Measurements from ENCODE around the gene HS2ST1.

Gene HS2ST1

DNA sequence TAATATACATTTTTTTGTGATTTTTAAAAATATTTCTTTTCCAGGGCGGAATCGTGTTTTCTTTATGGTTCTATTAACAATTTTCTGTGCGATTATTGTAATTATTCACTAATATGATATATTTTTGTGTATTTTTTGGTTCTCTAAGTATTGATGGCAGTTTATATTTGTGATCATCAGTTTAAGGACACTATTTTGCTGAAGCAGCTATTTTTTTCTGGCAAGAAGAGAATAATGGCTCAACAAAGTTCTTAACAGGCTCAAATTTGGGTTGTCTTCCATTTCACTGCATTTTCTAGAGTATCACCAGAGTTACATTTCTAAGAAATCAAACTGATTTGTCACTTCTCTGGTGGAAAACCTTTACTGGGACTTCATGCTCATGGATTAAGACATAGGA is 178.4 kb downstream of the HS2ST1 start:
- Histone ChIP-seq H3K4me1 (ENCODE audit: insufficient read depth, low read length) (peaks cover 12% of the 10 kb centered on the region; the same call in 1 of the 2 replicates), H3K4me3 (ENCODE audit: low read length) (no peak overlapping the region), H3K36me3 (ENCODE audit: insufficient read depth, low read length) (peaks cover 2% of the 10 kb centered on the region; the same call in 1 of the 2 replicates), H3K9me3 (ENCODE audit: insufficient read depth, low read depth, low read length) (no peaks in the 10 kb centered on the region), H3K9ac (ENCODE audit: low read depth, low read length) (no peak overlapping the region), H3K27me3 (ENCODE audit: insufficient read depth, low read length) (no peaks in the 10 kb centered on the region), H3K27ac (ENCODE audit: low read depth, low read length) (no peak overlapping the region)
- WGBS, result no CpG with 5 or more reads among the region's 3 CpGs

DNA sequence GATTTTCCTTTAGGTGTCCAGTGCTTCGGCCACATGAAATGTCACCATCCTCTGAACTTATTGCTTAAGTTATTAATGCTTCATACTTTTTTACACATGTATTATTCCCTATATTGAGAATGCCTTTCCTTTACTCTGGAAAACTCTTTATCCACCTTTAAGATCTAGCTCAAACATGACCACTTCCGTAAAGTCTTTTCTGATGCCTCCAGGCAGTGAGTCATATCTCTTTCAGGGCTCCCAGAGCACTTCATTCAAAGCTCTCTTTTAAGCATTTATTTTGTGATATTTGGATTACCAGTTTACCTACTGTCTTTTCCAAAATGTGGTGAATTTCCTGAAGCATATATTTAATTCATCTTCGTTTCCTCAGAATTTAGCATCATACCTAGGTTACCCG is 178.9 kb downstream of the HS2ST1 start:
- 89% methylated on average over 2 of the region's 4 CpGs for WGBS
- Histone ChIP-seq H3K27ac (ENCODE audit: low read depth, low read length) (no peak overlapping the region; the same call in 1 of the 2 replicates), H3K27me3 (ENCODE audit: insufficient read depth, low read length) (no peaks in the 10 kb centered on the region), H3K9me3 (ENCODE audit: insufficient read depth, low read depth, low read length) (no peaks in the 10 kb centered on the region), H3K4me3 (ENCODE audit: low read length) (no peak overlapping the region), H3K9ac (ENCODE audit: low read depth, low read length) (no peak overlapping the region), H3K36me3 (ENCODE audit: insufficient read depth, low read length) (peaks cover 4% of the 10 kb centered on the region; the same call in 1 of the 2 replicates), H3K4me1 (ENCODE audit: insufficient read depth, low read length) (peaks cover 12% of the 10 kb centered on the region; the same call in 1 of the 2 replicates)

DNA sequence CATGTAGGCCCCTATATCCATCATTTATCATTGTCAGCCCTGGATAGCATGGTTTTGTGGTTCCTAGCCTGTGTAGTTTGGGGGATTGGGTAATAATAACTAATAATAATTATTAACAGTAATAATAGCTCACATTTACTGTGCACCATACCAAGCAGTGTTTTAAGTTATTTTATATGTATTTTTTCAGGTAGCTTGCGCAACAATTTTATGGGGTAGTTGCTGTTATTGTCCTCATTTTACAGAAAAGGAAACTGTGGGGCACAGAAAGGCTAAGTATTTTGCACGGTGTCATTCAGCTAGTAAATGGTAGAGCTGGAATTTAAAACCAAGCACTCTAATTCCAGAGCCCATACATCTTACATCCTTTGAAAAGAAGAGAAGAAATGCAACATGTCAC is 179.8 kb downstream of the HS2ST1 start:
- Histone ChIP-seq H3K27me3 (ENCODE audit: insufficient read depth, low read length) (no peaks in the 10 kb centered on the region), H3K9ac (ENCODE audit: low read depth, low read length) (no peak overlapping the region), H3K36me3 (ENCODE audit: insufficient read depth, low read length) (peaks cover 12% of the 10 kb centered on the region; the same call in 1 of the 2 replicates), H3K9me3 (ENCODE audit: insufficient read depth, low read depth, low read length) (no peaks in the 10 kb centered on the region), H3K27ac (ENCODE audit: low read depth, low read length) (no peak overlapping the region), H3K4me1 (ENCODE audit: insufficient read depth, low read length) (peaks cover 6% of the 10 kb centered on the region; the same call in 1 of the 2 replicates), H3K4me3 (ENCODE audit: low read length) (no peak overlapping the region)
- 94% methylated on average over 2 of the region's 2 CpGs for WGBS

GRCh38 chr1:87100271-87100670 is 185.8 kb downstream of the HS2ST1 start:
- peak overlapping the region; percentile 79 for H3K27ac ChIP-seq (ENCODE audit: low read depth, low read length)
- WGBS, result 92% methylated on average over 1 of the region's 1 CpG
- H3K36me3 ChIP-seq (ENCODE audit: insufficient read depth, low read length), result peaks cover 27% of the 10 kb centered on the region; the same call in 1 of the 2 replicates
- H3K9me3 ChIP-seq (ENCODE audit: insufficient read depth, low read depth, low read length), result peaks cover 7% of the 10 kb centered on the region; the same call in 1 of the 2 replicates
- no peaks in the 10 kb centered on the region for H3K27me3 ChIP-seq (ENCODE audit: insufficient read depth, low read length)
- no peak overlapping the region for H3K9ac ChIP-seq (ENCODE audit: low read depth, low read length)
- 0 out of 2 replicates have a peak, but pooled peaks cover 6% of the 10 kb centered on the region for H3K4me1 ChIP-seq (ENCODE audit: insufficient read depth, low read length)
- H3K4me3 ChIP-seq (ENCODE audit: low read length), result no peak overlapping the region

DNA sequence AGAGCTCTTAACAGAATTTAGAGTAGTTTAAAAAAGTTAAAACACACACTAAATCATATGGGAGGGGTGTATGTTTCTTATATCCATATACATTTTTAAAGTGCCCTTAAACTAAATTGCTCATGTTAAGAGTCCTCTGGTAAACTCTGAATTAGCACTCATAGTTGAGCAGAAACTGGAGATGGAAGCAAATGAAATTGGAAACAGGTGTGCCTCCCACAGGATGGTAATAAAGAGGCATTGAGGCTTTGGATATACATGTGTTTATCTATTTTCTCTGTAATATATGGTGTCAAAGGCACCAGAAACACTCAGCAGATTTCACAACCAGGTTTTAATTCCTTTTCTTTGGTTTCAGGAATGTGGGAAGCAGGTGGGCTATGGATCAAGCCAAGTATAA is 188.6 kb downstream of the HS2ST1 start:
- Histone ChIP-seq H3K4me3 (ENCODE audit: low read length) (no peak overlapping the region), H3K4me1 (ENCODE audit: insufficient read depth, low read length) (peaks cover 9% of the 10 kb centered on the region; the same call in 1 of the 2 replicates), H3K27me3 (ENCODE audit: insufficient read depth, low read length) (no peaks in the 10 kb centered on the region), H3K36me3 (ENCODE audit: insufficient read depth, low read length) (peaks cover 24% of the 10 kb centered on the region; the same call in 1 of the 2 replicates), H3K9me3 (ENCODE audit: insufficient read depth, low read depth, low read length) (peaks cover 7% of the 10 kb centered on the region; the same call in 1 of the 2 replicates), H3K27ac (ENCODE audit: low read depth, low read length) (no peak overlapping the region), H3K9ac (ENCODE audit: low read depth, low read length) (no peak overlapping the region)

DNA sequence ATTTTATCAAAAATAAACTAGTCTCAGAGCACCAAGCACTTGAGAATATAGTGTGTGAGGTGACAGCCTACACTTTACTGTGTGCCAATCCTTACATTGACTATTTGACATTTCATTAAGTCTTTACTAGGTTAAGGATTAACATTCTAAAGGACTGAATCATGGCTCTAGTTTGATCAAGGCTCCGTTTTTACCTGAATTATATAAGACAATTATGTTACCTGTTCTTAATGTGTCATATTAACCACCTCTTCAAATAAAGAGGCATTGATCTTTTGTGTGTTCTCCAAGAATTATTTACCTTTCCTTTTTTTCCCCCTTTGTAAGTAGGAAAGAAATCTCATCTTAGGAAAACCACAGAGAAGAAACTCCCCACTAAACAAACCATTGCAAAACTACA is 189.7 kb downstream of the HS2ST1 start:
- peaks cover 7% of the 10 kb centered on the region; the same call in 1 of the 2 replicates for H3K9me3 ChIP-seq (ENCODE audit: insufficient read depth, low read depth, low read length)
- H3K4me1 ChIP-seq (ENCODE audit: insufficient read depth, low read length), result peaks cover 15% of the 10 kb centered on the region; the same call in 1 of the 2 replicates
- H3K9ac ChIP-seq (ENCODE audit: low read depth, low read length), result no peak overlapping the region
- H3K27ac ChIP-seq (ENCODE audit: low read depth, low read length), result no peak overlapping the region
- no peaks in the 10 kb centered on the region for H3K27me3 ChIP-seq (ENCODE audit: insufficient read depth, low read length)
- H3K36me3 ChIP-seq (ENCODE audit: insufficient read depth, low read length), result peaks cover 16% of the 10 kb centered on the region; the same call in 1 of the 2 replicates
- H3K4me3 ChIP-seq (ENCODE audit: low read length), result no peak overlapping the region
- no CpG with 5 or more reads among the region's 1 CpG for WGBS

GRCh38 chr1:87104945-87105344 is 190.5 kb downstream of the HS2ST1 start:
- peaks cover 7% of the 10 kb centered on the region; the same call in 1 of the 2 replicates for H3K9me3 ChIP-seq (ENCODE audit: insufficient read depth, low read depth, low read length)

DNA sequence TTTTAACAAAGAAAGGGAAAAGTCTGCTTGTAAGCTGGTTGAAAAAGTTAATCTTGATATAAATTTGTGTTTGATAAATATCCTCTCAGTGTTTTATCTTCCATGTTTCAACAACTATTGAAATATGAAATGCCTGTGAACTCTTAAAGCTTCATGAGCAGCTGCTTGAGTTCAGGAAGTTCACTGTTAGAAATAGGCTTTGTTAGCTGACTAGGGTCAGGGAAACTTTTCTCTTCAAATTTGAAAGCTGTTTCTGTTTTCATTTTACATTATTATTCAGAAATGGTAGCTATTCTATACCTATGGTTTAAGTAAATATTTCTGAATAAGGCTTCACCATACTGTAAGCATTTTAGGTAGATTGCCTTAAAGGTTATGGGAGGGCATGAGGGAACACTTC is 191.7 kb downstream of the HS2ST1 start:
- Histone ChIP-seq H3K4me3 (ENCODE audit: low read length) (no peak overlapping the region), H3K4me1 (ENCODE audit: insufficient read depth, low read length) (peaks cover 9% of the 10 kb centered on the region; the same call in 1 of the 2 replicates)

More at GRCh38 chr1:87104945-87105344, 190.5 kb downstream of the HS2ST1 start:
- Histone ChIP-seq H3K9ac (ENCODE audit: low read depth, low read length) (no peak overlapping the region), H3K27ac (ENCODE audit: low read depth, low read length) (no peak overlapping the region), H3K27me3 (ENCODE audit: insufficient read depth, low read length) (no peaks in the 10 kb centered on the region), H3K4me3 (ENCODE audit: low read length) (no peak overlapping the region), H3K36me3 (ENCODE audit: insufficient read depth, low read length) (peaks cover 8% of the 10 kb centered on the region; the same call in 1 of the 2 replicates), H3K4me1 (ENCODE audit: insufficient read depth, low read length) (peaks cover 12% of the 10 kb centered on the region; the same call in 1 of the 2 replicates)

GRCh38 chr1:87106867-87107266 is 192.4 kb downstream of the HS2ST1 start:
- Histone ChIP-seq H3K9me3 (ENCODE audit: insufficient read depth, low read depth, low read length) (no peaks in the 10 kb centered on the region), H3K4me1 (ENCODE audit: insufficient read depth, low read length) (peaks cover 9% of the 10 kb centered on the region; the same call in 1 of the 2 replicates), H3K9ac (ENCODE audit: low read depth, low read length) (no peak overlapping the region), H3K4me3 (ENCODE audit: low read length) (no peak overlapping the region), H3K27me3 (ENCODE audit: insufficient read depth, low read length) (no peaks in the 10 kb centered on the region), H3K27ac (ENCODE audit: low read depth, low read length) (no peak overlapping the region), H3K36me3 (ENCODE audit: insufficient read depth, low read length) (peaks cover 8% of the 10 kb centered on the region; the same call in 1 of the 2 replicates)
- WGBS, result 87% methylated on average over 1 of the region's 2 CpGs

More for the DNA sequence above, 191.7 kb downstream of the HS2ST1 start:
- Histone ChIP-seq H3K9ac (ENCODE audit: low read depth, low read length) (no peak overlapping the region), H3K9me3 (ENCODE audit: insufficient read depth, low read depth, low read length) (no peaks in the 10 kb centered on the region), H3K36me3 (ENCODE audit: insufficient read depth, low read length) (peaks cover 8% of the 10 kb centered on the region; the same call in 1 of the 2 replicates), H3K27me3 (ENCODE audit: insufficient read depth, low read length) (no peaks in the 10 kb centered on the region), H3K27ac (ENCODE audit: low read depth, low read length) (no peak overlapping the region)

GRCh38 chr1:87108228-87108627 is 193.8 kb downstream of the HS2ST1 start:
- WGBS, result 81% methylated on average over 1 of the region's 1 CpG

DNA sequence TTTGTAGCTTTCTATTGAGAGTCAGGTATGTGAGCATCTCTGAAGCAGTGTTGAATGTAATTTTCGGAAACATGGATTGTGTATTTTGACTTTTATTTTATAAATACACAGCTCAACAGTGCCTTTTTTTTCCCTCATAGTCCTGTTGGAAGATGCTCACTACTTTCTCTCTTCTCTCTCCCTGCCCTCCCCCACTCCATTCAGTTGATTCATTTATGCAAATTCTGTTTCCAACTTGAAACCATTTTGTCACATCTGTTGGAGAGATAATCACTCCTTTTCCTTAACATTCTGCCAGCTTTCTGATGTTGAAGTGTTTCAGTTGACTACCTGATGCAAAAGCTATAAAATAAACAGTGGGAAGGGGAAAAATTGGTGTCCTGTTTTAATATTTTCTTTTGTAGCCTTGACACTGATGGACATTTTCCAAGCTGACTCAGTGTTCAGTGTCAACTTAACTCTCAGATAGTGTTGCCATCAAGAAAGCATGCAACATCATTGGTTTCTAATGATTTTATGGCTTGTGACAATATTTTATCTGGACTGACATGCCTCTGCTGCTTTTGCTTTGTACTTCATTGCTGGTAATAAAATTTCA is 194.5 kb downstream of the HS2ST1 start:
- H3K9ac ChIP-seq (ENCODE audit: low read depth, low read length), result no peak overlapping the region
- no peaks in the 10 kb centered on the region for H3K27me3 ChIP-seq (ENCODE audit: insufficient read depth, low read length)
- WGBS, result no CpG with 5 or more reads among the region's 1 CpG
- no peak overlapping the region for H3K27ac ChIP-seq (ENCODE audit: low read depth, low read length)
- H3K4me3 ChIP-seq (ENCODE audit: low read length), result no peak overlapping the region
- H3K4me1 ChIP-seq (ENCODE audit: insufficient read depth, low read length), result peaks cover 9% of the 10 kb centered on the region; the same call in 1 of the 2 replicates
- H3K36me3 ChIP-seq (ENCODE audit: insufficient read depth, low read length), result peaks cover 7% of the 10 kb centered on the region; the same call in 1 of the 2 replicates
- H3K9me3 ChIP-seq (ENCODE audit: insufficient read depth, low read depth, low read length), result no peaks in the 10 kb centered on the region

More at GRCh38 chr1:87108228-87108627, 193.8 kb downstream of the HS2ST1 start:
- Histone ChIP-seq H3K9me3 (ENCODE audit: insufficient read depth, low read depth, low read length) (no peaks in the 10 kb centered on the region), H3K27me3 (ENCODE audit: insufficient read depth, low read length) (no peaks in the 10 kb centered on the region), H3K4me3 (ENCODE audit: low read length) (no peak overlapping the region), H3K4me1 (ENCODE audit: insufficient read depth, low read length) (peaks cover 9% of the 10 kb centered on the region; the same call in 1 of the 2 replicates), H3K27ac (ENCODE audit: low read depth, low read length) (no peak overlapping the region), H3K9ac (ENCODE audit: low read depth, low read length) (no peak overlapping the region), H3K36me3 (ENCODE audit: insufficient read depth, low read length) (peaks cover 8% of the 10 kb centered on the region; the same call in 1 of the 2 replicates)

Measured in HUES64 (cell line).